CMK (cell line): ENCODE measurements around the gene MOB4.

ENCODE experiments used
- DNase-seq: peaks from one replicate; pipeline ENCODE4 v3.0.0-alpha.2; 2010; ENCODE audit warnings: low read depth

Gene MOB4

GRCh38 chr2:197591339-197592072 lies 75.6 kb downstream of the MOB4 start:
- no peak for DNase-seq

- no peak for DNase-seq
Observed at GRCh38 chr2:197596766-197597165, 80.9 kb downstream of the MOB4 start.

- DNase-seq: no peak
Observed at GRCh38 chr2:197597166-197597565, 81.3 kb downstream of the MOB4 start.

GRCh38 chr2:197598450-197598849 lies 82.6 kb downstream of the MOB4 start:
- DNase-seq: no peak

GRCh38 chr2:197599285-197599965 lies 83.6 kb downstream of the MOB4 start:
- no peak for DNase-seq

GRCh38 chr2:197600306-197600705 lies 84.4 kb downstream of the MOB4 start:
- no peak for DNase-seq

- DNase-seq: no peak
Observed at GRCh38 chr2:197601726-197602125, 85.9 kb downstream of the MOB4 start.
